ENCODE measurements around the gene WDR1. TPM values are rescaled to one million over a fixed set of nuclear protein-coding genes. Genes with fewer than 3 reads are reported as not detected.
A peak's percentile ranks its signal among the peaks of the same experiment; 100 is the strongest.

Gene WDR1
- total RNA-seq, 1 donor from 2014 or later: 96.0 TPM

GRCh38 chr4:10075158-10075863, 41.3 kb downstream of the WDR1 start:
- Histone ChIP-seq H3K9me3 (ENCODE audit: control insufficient read depth in 3 of 3, low read length in 3 of 3) (no peaks in the 10 kb centered on the region), H3K4me3 (ENCODE audit: low read length in 3 of 3) (no peak overlapping the region), H3K36me3 (ENCODE audit: control insufficient read depth in 3 of 3, insufficient read depth in 3 of 3, low read length in 3 of 3) (peaks cover 66 to 73% (median 71%) of the 10 kb centered on the region in 3 donors), H3K27me3 (ENCODE audit: control insufficient read depth in 3 of 3, insufficient read depth in 3 of 3, low read length in 3 of 3) (no peaks in the 10 kb centered on the region), H3K4me1 (ENCODE audit: control insufficient read depth in 3 of 3, insufficient read depth in 3 of 3, low read length in 3 of 3) (peaks cover 5 to 19% (median 17%) of the 10 kb centered on the region in 3 donors), H3K27ac (ENCODE audit: low read depth, low read length) (no peak overlapping the region), H3K9ac (ENCODE audit: low read depth in 1 of 3, low read length in 3 of 3) (no peak overlapping the region)

- Histone ChIP-seq H3K9ac (ENCODE audit: low read depth in 1 of 3, low read length in 3 of 3) (no peak overlapping the region), H3K36me3 (ENCODE audit: control insufficient read depth in 3 of 3, insufficient read depth in 3 of 3, low read length in 3 of 3) (peaks cover 60 to 67% (median 66%) of the 10 kb centered on the region in 3 donors), H3K9me3 (ENCODE audit: control insufficient read depth in 3 of 3, low read length in 3 of 3) (no peaks in the 10 kb centered on the region), H3K27me3 (ENCODE audit: control insufficient read depth in 3 of 3, insufficient read depth in 3 of 3, low read length in 3 of 3) (no peaks in the 10 kb centered on the region), H3K27ac (ENCODE audit: low read depth, low read length) (no peak overlapping the region), H3K4me3 (ENCODE audit: low read length in 3 of 3) (no peak overlapping the region), H3K4me1 (ENCODE audit: control insufficient read depth in 3 of 3, insufficient read depth in 3 of 3, low read length in 3 of 3) (peaks cover 5 to 18% (median 16%) of the 10 kb centered on the region in 3 donors)
Measured at GRCh38 chr4:10074767-10075105, 41.9 kb downstream of the WDR1 start.

GRCh38 chr4:10074076-10074766, 42.4 kb downstream of the WDR1 start:
- Histone ChIP-seq H3K27ac (ENCODE audit: low read depth, low read length) (no peak overlapping the region), H3K9ac (ENCODE audit: low read depth in 1 of 3, low read length in 3 of 3) (no peak overlapping the region), H3K27me3 (ENCODE audit: control insufficient read depth in 3 of 3, insufficient read depth in 3 of 3, low read length in 3 of 3) (no peaks in the 10 kb centered on the region), H3K9me3 (ENCODE audit: control insufficient read depth in 3 of 3, low read length in 3 of 3) (no peaks in the 10 kb centered on the region), H3K36me3 (ENCODE audit: control insufficient read depth in 3 of 3, insufficient read depth in 3 of 3, low read length in 3 of 3) (peaks cover 58 to 65% (median 62%) of the 10 kb centered on the region in 3 donors), H3K4me3 (ENCODE audit: low read length in 3 of 3) (no peak overlapping the region), H3K4me1 (ENCODE audit: control insufficient read depth in 3 of 3, insufficient read depth in 3 of 3, low read length in 3 of 3) (peaks cover 5 to 14% (median 11%) of the 10 kb centered on the region in 3 donors)

GRCh38 chr4:10072420-10073017, 44.1 kb downstream of the WDR1 start:
- H3K9me3 ChIP-seq (ENCODE audit: control insufficient read depth in 3 of 3, low read length in 3 of 3): no peaks in the 10 kb centered on the region
- no peak overlapping the region for H3K4me3 ChIP-seq (ENCODE audit: low read length in 3 of 3)
- no peak overlapping the region for H3K9ac ChIP-seq (ENCODE audit: low read depth in 1 of 3, low read length in 3 of 3)
- H3K27ac ChIP-seq (ENCODE audit: low read depth, low read length): no peak overlapping the region
- H3K36me3 ChIP-seq (ENCODE audit: control insufficient read depth in 3 of 3, insufficient read depth in 3 of 3, low read length in 3 of 3): peaks cover 43 to 53% (median 46%) of the 10 kb centered on the region in 3 donors
- no peaks in the 10 kb centered on the region for H3K27me3 ChIP-seq (ENCODE audit: control insufficient read depth in 3 of 3, insufficient read depth in 3 of 3, low read length in 3 of 3)
- no peaks in the 10 kb centered on the region for H3K4me1 ChIP-seq (ENCODE audit: control insufficient read depth in 3 of 3, insufficient read depth in 3 of 3, low read length in 3 of 3)

GRCh38 chr4:10069075-10069642, 47.4 kb downstream of the WDR1 start:
- Histone ChIP-seq H3K27ac (ENCODE audit: low read depth, low read length) (no peak overlapping the region), H3K27me3 (ENCODE audit: control insufficient read depth in 3 of 3, insufficient read depth in 3 of 3, low read length in 3 of 3) (no peaks in the 10 kb centered on the region), H3K9ac (ENCODE audit: low read depth in 1 of 3, low read length in 3 of 3) (no peak overlapping the region), H3K4me3 (ENCODE audit: low read length in 3 of 3) (no peak overlapping the region), H3K9me3 (ENCODE audit: control insufficient read depth in 3 of 3, low read length in 3 of 3) (no peaks in the 10 kb centered on the region), H3K36me3 (ENCODE audit: control insufficient read depth in 3 of 3, insufficient read depth in 3 of 3, low read length in 3 of 3) (peaks cover 10 to 27% (median 14%) of the 10 kb centered on the region in 3 donors), H3K4me1 (ENCODE audit: control insufficient read depth in 3 of 3, insufficient read depth in 3 of 3, low read length in 3 of 3) (no peaks in the 10 kb centered on the region)

- Histone ChIP-seq H3K27ac (ENCODE audit: low read depth, low read length) (no peak overlapping the region), H3K36me3 (ENCODE audit: control insufficient read depth in 3 of 3, insufficient read depth in 3 of 3, low read length in 3 of 3) (peaks cover 2 to 20% (median 5%) of the 10 kb centered on the region in 3 donors), H3K4me3 (ENCODE audit: low read length in 3 of 3) (no peak overlapping the region)
Measured at GRCh38 chr4:10066670-10067651, 49.6 kb downstream of the WDR1 start.

GRCh38 chr4:10066206-10066605, 50.4 kb downstream of the WDR1 start:
- Histone ChIP-seq H3K4me1 (ENCODE audit: control insufficient read depth in 3 of 3, insufficient read depth in 3 of 3, low read length in 3 of 3) (peaks cover 3 to 8% (median 3%) of the 10 kb centered on the region in 3 donors), H3K27ac (ENCODE audit: low read depth, low read length) (no peak overlapping the region), H3K27me3 (ENCODE audit: control insufficient read depth in 3 of 3, insufficient read depth in 3 of 3, low read length in 3 of 3) (no peaks in the 10 kb centered on the region), H3K9me3 (ENCODE audit: control insufficient read depth in 3 of 3, low read length in 3 of 3) (no peaks in the 10 kb centered on the region), H3K4me3 (ENCODE audit: low read length in 3 of 3) (no peak overlapping the region), H3K9ac (ENCODE audit: low read depth in 1 of 3, low read length in 3 of 3) (no peak overlapping the region), H3K36me3 (ENCODE audit: control insufficient read depth in 3 of 3, insufficient read depth in 3 of 3, low read length in 3 of 3) (peaks cover 2 to 20% (median 5%) of the 10 kb centered on the region in 3 donors)

More at GRCh38 chr4:10066670-10067651, 49.6 kb downstream of the WDR1 start:
- Histone ChIP-seq H3K27me3 (ENCODE audit: control insufficient read depth in 3 of 3, insufficient read depth in 3 of 3, low read length in 3 of 3) (no peaks in the 10 kb centered on the region), H3K9ac (ENCODE audit: low read depth in 1 of 3, low read length in 3 of 3) (no peak overlapping the region), H3K9me3 (ENCODE audit: control insufficient read depth in 3 of 3, low read length in 3 of 3) (no peaks in the 10 kb centered on the region), H3K4me1 (ENCODE audit: control insufficient read depth in 3 of 3, insufficient read depth in 3 of 3, low read length in 3 of 3) (peaks cover 3 to 8% (median 3%) of the 10 kb centered on the region in 3 donors)

GRCh38 chr4:10063544-10064300, 52.9 kb downstream of the WDR1 start:
- peaks cover 0 to 12% (median 2%) of the 10 kb centered on the region in 3 donors for H3K36me3 ChIP-seq (ENCODE audit: control insufficient read depth in 3 of 3, insufficient read depth in 3 of 3, low read length in 3 of 3)
- peak overlapping the region; percentile 12 for H3K27ac ChIP-seq (ENCODE audit: low read depth, low read length)
- no peak overlapping the region for H3K4me3 ChIP-seq (ENCODE audit: low read length in 3 of 3)
- H3K27me3 ChIP-seq (ENCODE audit: control insufficient read depth in 3 of 3, insufficient read depth in 3 of 3, low read length in 3 of 3): no peaks in the 10 kb centered on the region
- peaks cover 3 to 8% (median 3%) of the 10 kb centered on the region in 3 donors for H3K4me1 ChIP-seq (ENCODE audit: control insufficient read depth in 3 of 3, insufficient read depth in 3 of 3, low read length in 3 of 3)
- no peaks in the 10 kb centered on the region for H3K9me3 ChIP-seq (ENCODE audit: control insufficient read depth in 3 of 3, low read length in 3 of 3)
- H3K9ac ChIP-seq (ENCODE audit: low read depth in 1 of 3, low read length in 3 of 3): peak overlapping the region in 2 of 3 donors; percentile 1 to 27

All from skeletal muscle tissue (tissue), 4 donors.